EL (cell line): ENCODE results near the gene LIPC.

Experiments
- DNase-seq: peaks from one replicate; pipeline ENCODE4 v3.0.0-alpha.2; 2016

Gene LIPC

GRCh38 chr15:58545307-58546065, 113.7 kb downstream of the LIPC start:
- peak; percentile 24 for DNase-seq

DNA sequence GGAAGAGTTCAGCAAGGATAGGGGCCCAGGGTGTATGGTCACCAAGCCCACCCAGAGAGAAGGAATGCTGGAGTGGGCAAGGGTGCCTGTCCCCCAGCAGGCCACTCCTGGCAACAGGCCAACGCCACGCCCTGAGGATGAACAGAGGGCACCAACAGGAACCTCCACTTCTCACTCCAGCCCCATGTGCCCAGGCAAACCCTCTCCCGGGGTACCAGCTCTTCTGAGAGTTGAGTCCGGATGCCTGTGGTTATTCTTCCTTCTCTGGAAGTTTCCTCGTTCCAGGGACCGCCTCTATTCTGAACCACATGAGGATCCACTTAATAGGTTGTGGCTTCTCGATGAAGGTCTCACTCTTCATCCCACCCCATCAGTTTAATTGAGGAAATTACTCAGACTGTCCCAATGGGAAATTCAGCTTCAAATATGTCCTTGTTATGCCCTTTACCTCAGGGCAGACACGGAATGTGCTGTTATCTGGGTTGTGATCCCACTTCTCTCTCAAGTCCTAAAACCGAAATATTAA, 114.3 kb downstream of the LIPC start:
- peak; percentile 11 for DNase-seq

- DNase-seq, result peak; percentile 97
These were observed 115.1 kb downstream of the LIPC start for GRCh38 chr15:58546635-58547627.

DNA sequence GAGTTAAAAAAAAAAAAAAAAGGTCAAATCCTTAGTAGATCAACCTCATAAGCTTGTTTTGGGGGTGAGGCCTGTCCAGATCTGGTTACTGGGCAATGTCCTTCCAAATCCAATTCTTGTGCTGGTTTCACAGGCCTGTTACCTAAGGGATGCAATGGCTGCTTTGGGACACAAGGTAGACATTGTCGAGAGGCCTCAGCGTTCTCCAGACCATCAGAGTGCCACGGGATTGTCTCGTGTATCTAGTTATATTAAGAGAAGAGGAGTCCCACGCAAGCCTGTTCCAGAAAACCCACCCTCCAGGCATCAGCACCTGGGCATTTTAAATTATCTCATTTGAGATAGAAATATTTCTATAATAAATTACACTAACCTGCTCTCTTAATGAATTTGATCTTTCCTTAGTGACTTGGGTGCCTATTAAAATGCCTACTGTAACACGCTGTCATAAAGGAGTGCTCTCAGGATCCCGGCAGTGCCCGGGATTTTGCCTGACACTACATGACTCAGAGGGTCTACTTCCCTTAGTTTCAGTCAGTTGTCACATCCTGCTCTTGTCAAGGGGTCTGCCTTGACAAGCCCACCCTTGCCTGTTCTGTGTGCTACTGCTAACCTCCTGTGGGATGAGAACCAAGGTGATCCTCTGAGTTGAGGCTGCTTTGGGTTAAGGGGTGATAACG, 116.0 kb downstream of the LIPC start:
- DNase-seq, result peak; percentile 8

DNA sequence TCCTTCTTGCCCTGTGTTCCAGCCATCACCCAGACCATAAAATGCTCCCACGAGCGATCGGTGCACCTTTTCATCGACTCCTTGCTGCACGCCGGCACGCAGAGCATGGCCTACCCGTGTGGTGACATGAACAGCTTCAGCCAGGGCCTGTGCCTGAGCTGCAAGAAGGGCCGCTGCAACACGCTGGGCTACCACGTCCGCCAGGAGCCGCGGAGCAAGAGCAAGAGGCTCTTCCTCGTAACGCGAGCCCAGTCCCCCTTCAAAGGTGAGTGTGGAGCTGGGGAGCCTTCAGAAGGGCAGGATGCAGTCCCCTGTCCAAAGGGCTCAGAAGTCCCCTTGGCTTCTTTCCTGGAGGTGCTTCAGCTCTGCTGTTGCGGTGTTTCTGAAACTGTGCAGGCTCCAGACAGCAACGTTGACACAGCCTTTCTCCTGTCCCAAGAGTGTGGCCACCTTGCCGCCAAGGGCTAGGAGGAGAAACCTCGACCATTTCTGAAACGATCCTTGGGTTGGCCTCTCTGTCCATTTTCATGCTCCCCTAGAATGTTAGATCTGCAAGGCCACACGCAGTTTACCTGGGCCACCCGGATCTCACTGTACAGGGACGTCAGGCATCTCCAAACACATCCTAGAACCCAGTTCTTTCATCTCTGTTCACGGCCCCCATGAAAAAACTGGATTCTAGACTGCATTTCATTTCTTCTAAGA, 116.7 kb downstream of the LIPC start:
- no peak for DNase-seq

DNA sequence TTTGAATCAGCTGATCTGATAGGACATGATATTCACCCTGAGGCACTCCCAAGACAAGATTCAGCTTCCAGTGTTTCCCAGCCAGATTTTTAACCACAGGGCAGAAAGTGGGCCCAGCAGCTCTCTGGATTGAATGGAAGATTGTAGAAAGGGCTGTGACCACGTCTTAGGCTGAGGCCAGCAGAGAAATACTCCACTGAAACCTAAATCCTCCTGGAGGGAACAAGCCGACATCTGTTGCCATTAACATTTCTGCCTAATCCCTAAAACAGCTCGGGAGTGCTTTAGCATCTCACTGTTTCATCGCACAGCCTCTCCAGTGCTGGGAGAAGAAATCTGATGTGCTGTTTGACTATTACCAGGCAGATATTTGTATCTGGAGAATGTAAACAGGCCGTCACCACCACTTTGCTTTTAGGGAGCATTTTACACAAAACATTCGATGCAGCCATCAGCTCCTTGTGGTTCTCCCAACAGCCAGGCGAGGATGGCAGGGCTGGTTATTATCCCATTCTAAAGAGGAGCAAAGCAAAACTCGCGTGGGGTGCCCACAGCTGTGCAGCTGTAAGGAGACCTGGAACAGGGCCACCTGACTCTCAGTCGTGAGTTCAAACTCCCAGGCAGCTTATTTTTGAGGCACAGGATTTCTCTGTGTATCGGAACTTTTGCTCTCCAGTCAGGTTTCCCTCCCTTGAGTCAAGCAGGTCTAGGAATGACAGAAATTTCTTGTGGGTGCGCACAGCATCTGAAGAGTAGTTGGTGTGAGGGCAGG, 117.4 kb downstream of the LIPC start:
- DNase-seq, result no peak

- DNase-seq, result no peak
These were observed 117.9 kb downstream of the LIPC start for GRCh38 chr15:58549785-58550074.

DNA sequence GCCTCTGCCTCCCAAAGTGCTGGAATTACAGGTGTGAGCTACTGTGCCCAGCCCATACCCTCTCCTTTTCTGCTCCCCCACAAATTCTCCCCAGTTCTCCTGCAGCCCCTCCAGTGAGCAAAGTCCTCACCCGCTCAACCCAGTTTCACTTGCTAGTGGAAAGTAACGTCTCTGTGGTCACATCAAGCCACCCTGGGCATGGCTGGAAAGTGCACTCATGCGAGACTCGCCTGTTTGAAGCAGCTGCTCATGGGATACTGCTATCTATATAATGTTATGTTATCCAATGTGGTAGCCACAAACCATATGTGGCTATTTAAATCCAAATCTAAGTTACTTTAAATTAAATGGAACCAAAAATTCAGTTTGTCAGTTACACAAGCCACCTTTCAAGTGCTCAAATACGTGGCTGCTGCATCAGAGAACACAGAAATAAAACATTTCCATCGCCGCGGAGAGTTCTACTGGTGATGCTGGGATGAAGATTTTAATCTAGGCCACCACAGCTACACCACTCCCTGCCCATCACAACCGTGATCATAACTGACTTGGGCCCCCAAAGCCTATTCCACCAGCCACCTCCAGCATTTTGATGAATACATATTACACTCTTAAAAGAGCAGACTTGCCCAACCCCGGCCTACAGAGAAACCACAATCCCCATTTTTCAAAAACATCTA, 119.4 kb downstream of the LIPC start:
- no peak for DNase-seq

GRCh38 chr15:58551764-58552504, 120.1 kb downstream of the LIPC start:
- peak; percentile 87 for DNase-seq

GRCh38 chr15:58552505-58553364, 120.9 kb downstream of the LIPC start:
- DNase-seq, result no peak

DNA sequence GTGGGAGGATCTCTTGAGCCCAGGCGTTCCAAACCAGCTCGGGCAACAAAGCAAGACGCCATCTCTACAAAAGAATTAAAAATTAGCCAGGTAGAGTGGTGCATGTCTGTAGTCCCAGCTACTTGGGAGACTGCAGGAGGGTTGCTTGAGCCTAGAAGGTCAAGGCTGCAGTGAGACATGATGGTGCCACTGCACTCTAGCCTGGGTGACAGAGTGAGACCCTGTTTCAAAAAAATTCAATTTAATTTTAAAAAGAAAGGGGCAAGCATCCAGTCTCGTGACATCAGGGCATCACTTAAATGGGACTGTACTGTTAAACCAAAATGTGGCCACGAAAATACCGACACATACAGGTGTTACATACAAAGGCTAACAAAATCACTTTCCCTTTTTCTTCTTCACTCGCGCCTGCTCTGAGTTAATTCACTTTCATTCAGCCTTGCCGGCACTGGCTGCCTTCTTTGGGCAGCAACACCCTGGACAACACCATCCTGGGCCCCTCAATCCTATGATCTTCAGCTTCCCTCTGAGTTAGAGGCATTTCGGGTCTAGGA, 121.7 kb downstream of the LIPC start:
- no peak for DNase-seq

DNA sequence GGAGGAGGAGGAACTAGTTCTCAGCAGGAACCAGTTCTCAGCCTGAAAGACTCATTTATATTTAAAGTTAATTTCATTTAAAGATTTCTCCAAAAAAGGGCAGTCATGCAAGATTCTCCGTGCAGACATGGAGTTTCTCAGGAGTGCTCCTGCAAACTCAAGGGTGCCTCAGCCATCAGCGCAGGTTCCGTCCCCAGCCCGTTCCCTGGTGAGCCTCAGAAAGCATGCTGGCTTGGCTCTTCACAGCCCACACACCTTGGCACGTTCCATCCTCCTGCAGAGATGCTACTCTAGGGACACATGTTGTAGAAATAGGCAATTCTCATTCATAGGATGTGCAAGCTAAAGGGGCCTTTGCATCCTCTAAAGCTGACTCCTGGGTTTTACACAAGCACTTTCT, 123.0 kb downstream of the LIPC start:
- no peak for DNase-seq

DNA sequence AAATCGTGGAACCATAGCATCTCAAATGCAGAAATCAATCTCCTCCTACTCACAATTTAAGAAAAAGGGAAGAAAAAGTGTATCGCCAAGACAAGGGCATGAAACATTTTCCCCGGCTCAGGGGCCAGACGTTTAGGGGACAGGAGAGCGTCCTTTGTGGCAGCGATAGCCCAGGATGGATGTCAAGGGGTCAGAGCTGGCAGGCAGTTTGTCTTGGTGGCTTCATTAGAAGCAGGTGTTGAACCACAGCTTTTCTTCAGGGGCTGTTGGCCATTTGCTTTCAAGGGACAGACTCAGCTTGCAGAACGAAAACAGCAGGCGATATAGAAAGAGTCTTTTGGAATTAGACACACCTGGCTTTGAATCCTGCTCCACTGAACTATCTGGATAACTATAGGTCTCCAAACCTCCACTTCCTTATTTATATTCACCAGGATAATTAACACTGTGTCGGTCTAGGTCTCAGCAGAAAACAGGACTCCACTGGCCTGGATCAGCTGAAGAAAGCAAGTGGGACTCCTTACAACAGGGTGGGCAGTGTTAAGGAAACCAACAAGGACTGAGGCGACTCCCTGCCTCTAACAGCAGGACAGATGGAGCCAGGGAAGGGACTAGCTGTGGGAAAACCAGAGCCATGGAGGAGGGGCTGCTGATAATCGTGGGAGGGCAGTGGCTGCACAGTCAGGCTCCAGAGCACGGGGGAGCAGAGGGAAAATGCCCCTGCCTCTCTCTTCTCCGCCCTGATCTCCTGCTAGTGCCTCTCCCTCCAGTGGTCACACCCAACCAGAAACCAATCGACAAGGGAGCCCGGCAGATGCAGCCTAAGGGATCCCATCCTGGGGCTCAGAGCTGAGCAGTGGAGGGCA, 123.6 kb downstream of the LIPC start:
- DNase-seq, result no peak

- no peak for DNase-seq
These were observed 124.2 kb downstream of the LIPC start for GRCh38 chr15:58556028-58556361.

DNA sequence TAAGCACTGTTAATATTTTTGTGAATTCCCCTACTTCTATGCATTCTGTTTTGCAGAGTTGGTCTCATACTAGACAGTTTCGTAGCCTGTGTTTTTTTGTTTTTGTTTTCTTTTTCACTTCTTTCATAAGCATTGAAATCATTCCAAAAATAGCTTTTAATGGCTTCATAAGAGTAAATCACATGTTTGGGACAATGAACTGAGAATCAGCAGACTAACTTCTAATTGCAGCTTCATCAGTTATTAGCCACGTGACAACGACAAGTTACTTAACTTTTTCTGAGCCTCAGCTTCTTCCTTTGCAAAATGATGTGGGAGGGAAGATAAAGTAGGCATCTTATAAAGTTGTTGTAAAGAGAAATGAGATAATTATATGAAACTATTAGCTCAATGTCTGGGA, 124.8 kb downstream of the LIPC start:
- no peak for DNase-seq

- no peak for DNase-seq
These were observed 127.0 kb downstream of the LIPC start for GRCh38 chr15:58558777-58559176.

GRCh38 chr15:58559904-58560588, 128.3 kb downstream of the LIPC start:
- DNase-seq, result no peak

DNA sequence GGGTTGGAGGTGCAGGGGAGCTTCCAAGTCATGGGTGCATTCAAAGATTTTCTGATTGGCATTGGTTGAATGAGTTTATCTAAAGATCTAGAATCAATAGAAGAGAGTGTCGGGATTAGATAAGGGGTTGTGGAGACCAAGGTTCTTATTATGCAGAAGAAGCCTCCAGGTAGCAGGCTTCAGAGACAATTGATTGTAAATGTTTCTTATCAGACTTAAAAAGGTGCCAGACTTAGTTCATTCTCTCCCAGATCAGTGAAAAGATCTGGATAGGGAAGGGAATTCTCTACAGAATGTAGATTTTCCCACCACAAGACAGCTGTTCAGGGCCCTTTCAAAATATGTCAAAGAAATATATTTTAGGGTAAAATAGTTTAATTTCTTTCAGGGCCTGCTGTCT, 129.5 kb downstream of the LIPC start:
- DNase-seq, result no peak
